HT-29 (cell line): Measurements from ENCODE around the gene SOS1. TPM values are rescaled to one million over a fixed set of nuclear protein-coding genes. Genes with fewer than 3 reads are reported as not detected.
"Not testable (repeated sequence)": the region's sequence is repeated elsewhere in the genome, so short reads cannot be mapped to it uniquely, and the experiment has no call there.

Experiments used
- DNase-seq: peaks from one replicate; pipeline ENCODE4 v3.0.0-alpha.2; 2015; ENCODE audit warnings: low spot score
- total RNA-seq: library from RNA; depleted of rRNA; stranded (reverse); fragments of >200 nt; shearing (Covaris generic); gene quantifications from 2 replicates; pipeline ENCODE4 v1.2.3, GENCODE V29; 2014; rRNA removed

Gene SOS1
- 4.8 and 11.5 TPM in 2 replicates for total RNA-seq

DNA sequence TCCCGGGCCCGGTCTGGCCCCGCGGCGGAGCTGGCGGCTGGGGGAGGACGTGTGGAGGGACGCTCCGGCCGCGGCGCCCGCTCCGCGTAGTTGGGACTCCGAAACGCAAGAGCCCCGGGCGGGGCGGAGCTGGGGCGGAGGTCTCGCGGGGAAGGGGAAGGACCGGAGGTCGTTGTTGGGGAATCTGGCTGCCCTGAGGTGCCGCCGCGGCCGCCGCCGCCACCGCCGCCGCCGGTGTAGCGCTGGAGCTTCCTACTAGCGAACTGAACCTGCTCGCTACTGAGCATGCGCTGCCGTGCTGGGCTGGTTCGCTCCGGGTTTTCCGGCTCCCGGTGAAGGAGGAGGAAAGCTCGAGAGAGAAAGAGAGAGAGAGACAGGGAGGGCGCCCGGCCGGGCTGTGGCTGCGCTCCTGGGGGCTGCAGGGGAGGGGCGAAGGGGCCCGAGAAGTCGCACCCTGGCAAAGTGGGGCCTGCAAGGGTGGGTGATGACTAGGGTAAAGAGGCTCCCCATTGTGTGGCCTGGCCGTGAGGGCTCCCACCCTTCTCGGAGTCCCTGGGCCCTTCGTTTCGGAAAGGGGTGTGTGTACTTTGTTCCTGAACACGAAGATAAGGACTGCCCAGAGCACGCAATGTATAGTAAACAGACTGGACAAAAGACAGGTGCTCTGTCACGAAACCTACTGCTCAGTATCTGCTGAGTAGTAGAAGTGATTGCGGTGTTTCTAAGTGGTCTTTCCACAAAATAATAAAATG is at the start of gene SOS1:
SOS1 (minus strand) TSS at position 281 of the 752 bp plus-strand sequence. CDS start 629 bp downstream, outside the sequence.
- peak; percentile 95 for DNase-seq

DNA sequence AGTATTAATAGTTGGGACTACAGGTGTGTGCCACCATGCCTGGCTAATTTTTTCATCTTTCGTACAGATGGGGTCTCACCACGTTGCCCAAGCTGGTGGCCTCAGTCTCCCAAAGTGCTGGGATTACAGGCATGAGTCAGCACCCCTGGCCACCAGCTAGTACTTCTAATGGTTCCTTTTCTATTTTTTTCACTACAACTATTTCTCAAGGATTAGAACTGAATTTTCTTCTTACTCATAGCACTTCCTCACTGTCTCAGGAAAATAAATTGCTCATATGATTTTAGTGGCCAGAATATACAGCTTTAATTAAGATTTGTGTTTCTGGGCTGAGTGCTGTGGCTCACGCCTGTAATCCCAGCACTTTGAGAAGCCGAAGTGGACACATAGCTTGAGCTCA is 43.2 kb upstream of the SOS1 start:
- no peak for DNase-seq

DNA sequence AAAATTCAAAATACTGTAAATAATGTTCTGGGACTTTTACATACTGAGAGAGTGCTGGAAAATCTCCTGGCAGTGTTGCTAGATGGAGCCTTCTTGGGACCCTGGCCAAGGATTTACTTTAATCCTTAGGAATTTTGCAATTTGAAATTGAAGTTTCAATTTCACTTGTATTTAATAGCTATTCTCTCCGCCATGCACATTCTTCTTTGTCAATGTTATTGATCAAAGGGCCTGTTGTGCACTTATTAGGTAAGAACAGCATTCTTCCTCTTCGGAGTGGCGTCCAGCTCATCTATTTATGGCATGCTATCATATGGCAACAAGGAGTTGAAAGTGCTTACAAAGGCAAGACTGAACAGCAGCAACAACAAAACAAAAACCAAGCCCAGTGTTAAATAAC is 40.1 kb upstream of the SOS1 start:
- no peak for DNase-seq

DNA sequence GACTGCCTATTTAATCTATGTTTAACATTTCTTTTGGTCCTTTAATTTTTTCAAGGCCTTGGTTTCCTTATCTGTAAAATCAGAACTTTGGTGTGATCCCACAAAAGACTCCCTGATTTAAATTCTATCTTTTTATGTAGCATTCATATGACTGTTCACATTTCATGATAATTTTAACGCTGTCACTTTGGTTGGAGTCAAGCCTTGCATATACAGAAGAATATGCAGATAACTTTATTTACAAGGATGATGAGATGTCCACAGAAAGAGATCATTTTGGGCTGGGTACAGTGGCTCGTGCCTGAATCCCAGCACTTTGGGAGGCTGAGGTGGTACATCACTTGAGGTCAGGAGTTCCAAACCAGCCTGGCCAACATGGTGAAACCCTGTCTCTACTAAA is 38.4 kb upstream of the SOS1 start:
- no peak for DNase-seq

DNA sequence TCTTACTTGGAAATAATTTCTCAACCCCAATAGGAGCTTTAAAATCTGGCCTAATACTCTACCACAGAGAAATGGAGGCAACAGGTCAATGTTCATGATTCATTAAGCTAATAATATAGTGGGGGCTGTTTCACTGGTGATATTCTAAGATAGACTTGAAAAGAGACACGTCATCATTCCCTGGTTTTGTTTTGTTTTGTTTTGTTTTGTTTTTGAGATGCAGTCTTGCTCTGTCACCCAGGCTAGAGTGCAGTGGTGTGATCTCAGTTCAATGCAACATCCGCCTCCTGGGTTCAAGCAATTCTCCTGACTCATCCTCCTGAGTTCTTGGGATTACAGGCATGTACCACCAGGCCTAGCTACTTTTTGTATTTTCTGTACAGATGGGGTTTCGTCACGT is 37.5 kb upstream of the SOS1 start:
- no peak for DNase-seq

DNA sequence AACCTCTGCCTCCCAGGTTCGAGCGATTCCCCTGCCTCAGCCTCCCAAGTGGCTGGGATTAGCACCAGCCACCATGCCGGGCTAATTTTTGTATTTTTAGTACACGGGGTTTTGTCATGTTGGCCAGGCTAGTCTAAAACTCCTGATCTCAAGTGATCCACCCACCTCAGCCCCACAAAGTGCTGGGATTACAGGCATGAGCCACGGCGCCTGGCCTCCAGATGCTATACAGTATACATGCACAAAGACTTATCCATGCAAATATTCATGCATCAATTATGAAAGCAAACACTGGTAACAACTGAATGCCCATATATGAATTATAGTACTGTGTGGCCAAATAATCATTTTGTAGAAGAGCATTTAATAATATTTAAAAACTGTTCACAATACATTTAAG is 36.0 kb upstream of the SOS1 start:
- DNase-seq, result no peak

DNA sequence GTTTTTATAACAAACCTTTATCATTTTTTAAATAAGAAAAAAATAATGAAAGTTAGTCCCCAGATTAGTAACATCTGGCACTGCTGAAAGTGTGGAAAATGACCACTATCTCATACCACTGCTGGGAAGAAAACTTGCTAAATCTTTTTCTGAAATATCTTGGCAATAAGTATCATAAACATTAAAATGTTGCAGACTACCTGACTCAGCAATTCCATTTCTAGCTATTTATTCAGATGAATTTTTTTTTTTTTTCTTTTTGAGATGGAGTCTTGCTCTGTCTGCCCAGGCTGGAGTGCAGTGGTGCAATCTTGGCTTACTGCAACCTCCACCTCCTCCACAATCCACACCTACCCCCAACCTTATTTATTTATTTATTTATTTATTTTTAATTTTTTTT is 35.3 kb upstream of the SOS1 start:
- DNase-seq, result no peak

DNA sequence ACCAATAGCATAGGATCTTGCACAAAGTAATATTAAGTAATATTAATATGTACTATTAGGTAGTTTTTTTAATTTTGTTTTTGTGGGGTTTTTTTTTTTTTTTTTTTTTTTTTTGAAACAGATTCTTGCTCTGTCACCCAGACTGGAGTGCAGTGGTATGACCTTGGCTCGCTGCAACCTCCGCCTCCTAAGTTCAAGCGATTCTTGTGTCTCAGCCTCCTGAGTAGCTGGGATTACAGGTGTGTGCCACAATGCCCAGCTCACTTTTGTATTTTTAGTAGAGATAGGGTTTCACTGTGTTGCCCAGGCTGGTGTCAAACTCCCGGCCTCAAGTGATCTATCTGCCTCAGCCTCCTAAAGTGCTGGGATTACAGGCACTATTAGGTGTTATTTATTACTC is 34.7 kb upstream of the SOS1 start:
- DNase-seq, result not testable (repeated sequence)

DNA sequence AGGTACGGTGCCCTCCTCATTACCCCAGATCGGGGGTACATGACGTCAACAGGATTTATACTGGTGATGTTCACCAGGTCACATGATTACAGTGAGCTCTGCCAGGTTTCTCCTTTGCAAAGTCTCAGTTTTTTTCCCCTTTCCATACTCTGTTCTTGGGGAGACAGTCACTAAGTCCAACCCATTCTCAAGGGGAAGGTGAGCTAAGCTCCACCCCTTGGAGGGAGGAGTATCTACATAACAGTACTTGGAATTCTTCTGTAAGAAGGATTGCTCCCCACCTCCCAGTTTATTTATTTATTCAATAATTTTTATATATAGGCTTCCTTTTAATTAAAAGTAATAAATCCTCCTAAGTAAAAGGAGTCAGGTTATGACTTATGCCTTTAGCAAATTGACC is 34.1 kb upstream of the SOS1 start:
- no peak for DNase-seq

DNA sequence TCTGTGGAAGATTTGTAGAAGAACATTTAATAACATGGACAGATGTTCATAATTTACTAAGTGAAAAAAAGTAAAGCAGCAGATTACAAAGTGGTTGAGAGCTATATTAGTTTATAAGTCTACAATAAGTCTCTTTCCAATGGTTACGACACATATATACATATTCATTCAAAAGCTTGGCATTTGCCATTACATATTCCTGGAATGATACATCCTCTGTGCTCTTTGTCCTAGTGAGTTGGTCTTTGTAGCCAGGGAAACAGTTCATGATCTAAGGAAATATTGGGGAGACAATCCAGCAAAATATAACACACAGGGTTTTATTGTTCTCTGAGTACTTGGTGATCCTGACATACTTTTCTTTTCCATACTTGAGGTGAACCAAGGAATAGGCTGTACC is 32.5 kb upstream of the SOS1 start:
- DNase-seq, result no peak

DNA sequence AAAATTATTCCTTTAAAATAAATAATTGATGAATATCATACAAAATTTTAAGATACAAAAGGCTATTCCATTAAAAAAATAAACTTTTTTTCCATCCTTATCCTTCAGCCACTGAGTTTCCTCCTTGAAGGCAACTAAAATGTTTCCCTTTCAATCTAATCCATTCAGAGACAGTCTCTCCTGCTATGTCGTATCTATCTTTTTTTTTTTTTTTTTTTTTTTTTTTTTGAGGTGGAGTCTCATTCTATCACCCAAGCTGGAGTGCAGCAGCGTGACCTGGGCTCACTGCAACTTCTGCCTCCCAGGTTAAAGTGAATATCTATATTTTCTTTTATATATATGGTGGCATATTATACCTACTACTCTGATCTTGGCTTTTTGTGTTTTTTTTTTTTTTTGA is 31.7 kb upstream of the SOS1 start:
- no peak for DNase-seq

DNA sequence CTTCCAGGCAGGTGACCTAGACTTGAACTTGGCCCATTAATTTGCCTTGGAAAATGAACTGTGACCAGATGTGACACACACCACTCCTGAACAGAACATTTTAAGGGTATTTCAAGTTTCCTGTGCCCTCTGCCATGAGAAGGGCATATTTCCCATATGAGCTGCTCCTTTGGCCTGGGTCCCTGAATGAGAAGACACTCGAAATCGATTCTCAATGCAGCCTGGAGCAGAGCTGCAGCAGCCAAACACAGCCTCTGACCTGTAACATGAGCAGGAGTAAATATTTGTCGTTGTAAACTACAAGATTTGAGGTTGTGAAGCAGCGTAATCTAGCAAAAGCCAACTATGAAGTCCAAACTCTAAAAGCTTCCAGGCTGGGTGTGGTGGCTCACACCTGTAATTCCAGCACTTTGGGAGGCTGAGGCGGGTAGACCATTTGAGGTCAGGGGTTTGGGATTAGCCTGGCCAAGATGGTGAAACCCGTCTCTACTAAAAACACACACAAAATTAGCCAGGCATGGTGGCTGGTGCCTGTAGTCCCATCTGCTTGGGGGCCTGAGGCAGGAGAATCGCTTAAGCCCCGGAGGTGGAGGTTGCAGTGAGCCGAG is 30.1 kb upstream of the SOS1 start:
- DNase-seq, result no peak

DNA sequence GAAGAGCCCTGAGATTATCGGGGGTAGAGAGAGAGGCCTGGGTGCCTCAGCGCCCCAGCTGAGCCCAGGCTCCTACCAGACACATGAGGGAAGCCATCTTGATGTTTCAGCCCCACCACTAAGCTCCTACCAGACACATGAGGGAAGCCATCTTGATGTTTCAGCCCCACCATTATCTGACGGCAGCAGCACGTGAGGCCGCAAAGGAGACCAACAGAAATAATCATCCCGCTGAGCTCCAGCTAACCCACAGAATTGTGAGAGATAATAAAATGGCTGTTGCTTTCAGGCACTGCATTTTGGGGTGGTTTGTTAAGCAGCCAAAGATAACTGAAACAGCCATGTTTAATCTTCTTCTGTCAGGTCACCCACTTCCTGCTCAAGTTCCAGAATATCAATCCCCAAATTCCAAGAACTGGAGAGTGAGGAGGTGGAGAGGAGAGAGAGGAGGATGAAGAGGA is 29.3 kb upstream of the SOS1 start:
- DNase-seq, result no peak

DNA sequence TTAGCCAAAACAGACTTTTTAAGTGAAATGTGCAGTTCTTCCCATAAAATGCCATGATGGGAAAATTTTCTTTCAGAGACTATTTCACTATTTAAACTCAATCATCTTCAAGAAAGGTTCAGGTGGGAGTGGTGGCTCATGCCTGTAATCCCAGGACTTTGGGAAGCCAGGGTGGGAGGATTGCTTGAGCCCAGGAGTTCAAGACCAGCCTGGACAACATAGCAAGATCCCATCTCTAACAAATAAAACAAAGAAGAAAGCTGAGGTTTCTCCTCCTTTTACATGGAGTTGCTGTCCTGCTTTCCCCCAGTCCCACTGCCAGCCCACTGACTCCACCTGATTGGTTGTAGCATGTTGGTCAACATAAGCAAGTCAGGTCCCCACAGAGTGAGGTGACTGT is 25.8 kb upstream of the SOS1 start:
- DNase-seq, result no peak

DNA sequence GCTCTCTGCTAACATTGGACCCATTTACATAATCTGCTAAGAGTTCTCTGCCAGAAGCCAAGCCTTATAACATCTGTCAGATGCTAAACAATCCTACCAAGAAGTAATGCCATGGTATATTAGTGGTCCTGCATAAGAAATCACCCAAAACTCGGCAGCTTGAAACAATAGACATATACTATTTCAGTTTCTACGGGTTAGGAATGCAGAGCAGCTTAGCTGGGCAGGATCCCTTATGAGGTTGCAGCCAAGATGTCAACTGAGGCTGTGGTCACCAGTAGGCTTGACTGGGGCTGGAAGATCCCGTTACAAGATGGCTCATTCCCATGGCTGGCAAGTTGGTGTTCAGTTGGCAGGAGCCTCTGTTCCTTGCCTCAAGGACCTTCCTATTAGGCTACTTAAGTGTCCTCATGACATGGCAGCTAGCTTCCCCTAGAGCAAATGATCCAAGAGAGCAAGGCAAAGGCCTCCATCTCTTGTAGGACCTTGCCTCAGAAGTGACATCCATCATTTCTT is 25.1 kb upstream of the SOS1 start:
- DNase-seq, result no peak

DNA sequence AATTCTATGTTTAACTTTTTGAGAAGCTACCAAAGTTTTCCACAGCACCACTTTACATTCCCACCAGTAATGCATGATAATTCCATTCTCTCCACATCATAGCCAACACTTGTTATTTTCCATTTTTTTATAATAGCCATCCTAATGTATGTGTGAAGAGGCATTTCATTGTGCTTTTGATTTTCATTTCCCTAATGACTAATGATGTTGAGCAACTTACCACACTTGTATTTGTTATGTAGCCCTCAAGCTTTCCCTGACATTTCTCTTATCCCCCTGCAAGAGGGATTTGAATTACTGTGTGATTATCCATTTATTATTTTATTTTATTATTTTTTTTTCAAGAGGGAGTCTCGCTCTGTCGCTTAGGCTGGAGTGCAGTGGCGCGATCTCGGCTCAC is 23.6 kb upstream of the SOS1 start:
- DNase-seq, result no peak

DNA sequence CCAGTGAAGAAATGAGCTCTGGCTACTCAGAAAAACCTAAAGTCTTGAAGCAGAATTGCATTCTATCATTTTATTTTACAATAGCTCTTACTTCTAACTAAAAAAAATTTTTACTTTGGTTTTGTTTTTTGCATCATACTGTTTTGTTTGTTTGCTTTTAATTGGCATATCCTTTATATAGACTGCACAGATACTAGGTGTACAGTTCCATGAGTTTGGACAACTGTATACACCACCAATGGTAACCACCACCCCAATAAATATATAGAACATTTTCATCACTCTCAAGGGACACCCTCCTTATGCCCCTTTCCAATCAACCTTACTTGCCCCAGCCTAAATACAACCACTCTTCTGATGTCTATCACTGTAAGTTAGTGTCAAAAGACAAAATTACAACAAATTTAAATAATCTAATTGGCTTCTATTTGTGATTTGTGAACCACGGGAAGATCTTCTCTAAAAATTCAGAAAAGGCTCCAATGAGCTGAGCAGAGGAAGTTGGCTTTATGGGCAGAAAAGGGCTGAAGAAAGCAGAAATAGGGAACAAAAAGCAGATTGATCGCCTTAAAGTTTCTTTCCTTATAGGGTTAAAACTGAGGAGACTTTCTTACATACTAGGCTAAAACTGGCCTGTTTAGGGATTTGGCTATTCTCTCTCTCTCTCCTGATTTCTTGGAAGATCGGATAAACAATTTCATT is 22.2 kb upstream of the SOS1 start:
- no peak for DNase-seq

DNA sequence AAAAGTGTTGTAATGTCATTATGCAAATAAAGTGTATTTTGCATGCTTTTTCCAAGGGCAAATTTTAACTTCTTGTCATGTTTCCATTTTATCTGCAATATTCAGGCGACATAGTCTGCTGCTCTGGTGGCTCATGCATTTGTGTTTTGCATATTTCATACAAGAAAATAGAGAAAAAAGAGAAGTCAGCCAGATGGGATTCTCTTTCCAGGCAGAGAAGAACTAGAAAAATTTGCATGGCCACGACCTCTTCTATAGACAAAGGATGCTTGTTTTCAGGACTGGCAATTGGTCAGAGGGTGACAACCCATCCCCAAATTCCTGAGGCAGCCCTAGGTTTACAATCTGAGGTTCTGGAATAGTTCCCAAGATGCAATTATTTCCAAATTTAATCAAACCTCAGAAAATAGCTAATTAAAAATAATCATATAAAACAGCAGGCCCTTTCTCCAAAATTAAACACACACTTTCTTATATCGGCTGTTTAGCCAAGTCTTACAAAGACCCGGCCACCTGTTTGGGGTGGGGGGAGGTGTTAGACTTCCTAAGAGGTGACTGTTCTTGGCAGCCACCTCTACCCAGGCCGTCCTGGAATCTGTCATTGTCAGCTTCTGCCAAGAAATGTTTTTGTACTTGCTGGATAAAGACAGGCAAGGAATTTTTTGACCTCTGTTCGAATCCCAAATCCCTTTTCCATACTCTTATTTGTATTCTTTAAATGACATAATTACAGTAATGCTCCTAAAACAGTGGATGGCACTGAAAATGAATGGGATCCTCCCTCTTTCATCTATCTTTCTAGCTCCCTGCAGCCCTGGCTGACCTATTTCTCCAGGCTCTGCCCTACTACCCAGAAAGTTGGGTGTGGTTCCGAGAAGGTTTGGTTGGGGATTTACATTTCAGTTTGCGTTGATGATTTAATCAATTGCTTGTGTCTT is 20.8 kb upstream of the SOS1 start:
- no peak for DNase-seq

DNA sequence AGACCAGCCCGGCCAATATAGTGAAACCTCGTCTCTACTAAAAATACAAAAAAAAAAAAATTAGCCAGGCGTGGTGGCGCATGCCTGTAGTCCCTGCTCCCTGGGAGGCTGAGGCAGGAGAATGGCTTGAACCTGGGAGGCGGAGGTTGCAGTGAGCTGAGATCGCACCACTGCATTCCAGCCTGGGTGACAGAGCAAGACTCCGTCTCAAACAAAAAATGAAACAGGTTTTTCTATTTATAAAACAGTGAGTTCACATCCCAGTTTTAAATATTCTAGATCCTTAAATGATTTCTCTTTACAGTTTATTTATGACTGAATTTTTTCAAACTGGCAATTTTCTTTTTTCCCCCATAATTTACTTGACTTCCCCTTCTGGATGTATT is 20.1 kb upstream of the SOS1 start:
- DNase-seq, result not testable (repeated sequence)

DNA sequence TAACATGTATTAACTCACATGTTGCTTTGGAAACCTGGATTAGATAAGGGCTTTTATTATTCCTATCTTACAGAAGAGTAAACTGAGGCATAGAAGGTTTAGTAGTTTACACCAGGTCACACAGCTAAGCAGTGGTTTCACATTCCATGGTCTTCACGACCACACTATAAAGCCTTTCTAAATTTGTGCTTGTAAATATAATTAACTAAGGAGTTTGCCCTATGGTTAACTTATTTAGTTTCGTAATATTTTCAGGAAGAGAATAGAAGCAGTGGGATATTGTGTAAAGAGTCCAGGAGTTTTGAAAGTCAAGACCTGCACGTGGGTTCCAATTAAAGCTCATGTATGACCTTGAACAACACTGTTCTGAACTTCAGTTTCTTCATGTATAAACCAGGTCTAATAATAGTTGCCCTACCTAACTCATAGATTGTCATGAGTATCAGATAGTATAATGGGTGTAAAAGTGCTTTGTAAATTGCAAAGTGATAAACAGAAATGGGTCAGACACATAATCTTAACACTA is 19.5 kb upstream of the SOS1 start:
- DNase-seq, result no peak
